Glutamatergic neuron (in vitro differentiated cells): ENCODE results near the gene PSMB7. TPM values are rescaled to one million over a fixed set of nuclear protein-coding genes. Genes with fewer than 3 reads are reported as not detected.

Experiments used
- DNase-seq: peaks from one replicate; pipeline ENCODE4 v3.0.0; 2022
- H3K27ac Mint-ChIP-seq: one replicate; pipeline ENCODE4 v1.8.0; 2020; ENCODE audit warnings: mild to moderate bottlenecking, mixed read lengths, inconsistent platforms; ENCODE audit not compliant: unreplicated experiment
- H3K27me3 Mint-ChIP-seq: one replicate; pipeline ENCODE4 v1.8.0; 2020; ENCODE audit warnings: mild to moderate bottlenecking, moderate library complexity, mixed read lengths, inconsistent platforms; ENCODE audit not compliant: unreplicated experiment
- H3K36me3 Mint-ChIP-seq: one replicate; pipeline ENCODE4 v1.8.0; 2020; ENCODE audit warnings: mild to moderate bottlenecking, mixed read lengths, inconsistent platforms; ENCODE audit not compliant: unreplicated experiment
- H3K4me1 Mint-ChIP-seq: one replicate; pipeline ENCODE4 v1.8.0; 2020; ENCODE audit warnings: mild to moderate bottlenecking, low read depth, mixed read lengths, inconsistent platforms; ENCODE audit not compliant: unreplicated experiment
- H3K4me3 Mint-ChIP-seq: one replicate; pipeline ENCODE4 v1.8.0; 2020; ENCODE audit warnings: mild to moderate bottlenecking, mixed read lengths, inconsistent platforms; ENCODE audit not compliant: unreplicated experiment
- H3K9me3 Mint-ChIP-seq: one replicate; pipeline ENCODE4 v1.8.0; 2020; ENCODE audit warnings: mild to moderate bottlenecking, moderate library complexity, mixed read lengths, inconsistent platforms; ENCODE audit not compliant: unreplicated experiment
- total RNA-seq: library from RNA; stranded (reverse); fragmentation: NEBNext Ultra II Directional; extraction: Animal tissue kit (Norgen Biotek cat#: 25700); gene quantifications from one replicate; pipeline ENCODE4 v1.2.1, GENCODE V29; 2021; ENCODE audit not compliant: unreplicated experiment
- TF ChIP-seq, protein P1 (sequence below): fragments of 200-600 bp; sonication (generic); IDR thresholded peaks from one replicate; pipeline ENCODE4 v1.5.0; 2021; ENCODE audit not compliant: partially characterized antibody, unreplicated experiment

PSMB7 gene
- total RNA-seq, 1 donor from 2014 or later: 185 TPM

DNA sequence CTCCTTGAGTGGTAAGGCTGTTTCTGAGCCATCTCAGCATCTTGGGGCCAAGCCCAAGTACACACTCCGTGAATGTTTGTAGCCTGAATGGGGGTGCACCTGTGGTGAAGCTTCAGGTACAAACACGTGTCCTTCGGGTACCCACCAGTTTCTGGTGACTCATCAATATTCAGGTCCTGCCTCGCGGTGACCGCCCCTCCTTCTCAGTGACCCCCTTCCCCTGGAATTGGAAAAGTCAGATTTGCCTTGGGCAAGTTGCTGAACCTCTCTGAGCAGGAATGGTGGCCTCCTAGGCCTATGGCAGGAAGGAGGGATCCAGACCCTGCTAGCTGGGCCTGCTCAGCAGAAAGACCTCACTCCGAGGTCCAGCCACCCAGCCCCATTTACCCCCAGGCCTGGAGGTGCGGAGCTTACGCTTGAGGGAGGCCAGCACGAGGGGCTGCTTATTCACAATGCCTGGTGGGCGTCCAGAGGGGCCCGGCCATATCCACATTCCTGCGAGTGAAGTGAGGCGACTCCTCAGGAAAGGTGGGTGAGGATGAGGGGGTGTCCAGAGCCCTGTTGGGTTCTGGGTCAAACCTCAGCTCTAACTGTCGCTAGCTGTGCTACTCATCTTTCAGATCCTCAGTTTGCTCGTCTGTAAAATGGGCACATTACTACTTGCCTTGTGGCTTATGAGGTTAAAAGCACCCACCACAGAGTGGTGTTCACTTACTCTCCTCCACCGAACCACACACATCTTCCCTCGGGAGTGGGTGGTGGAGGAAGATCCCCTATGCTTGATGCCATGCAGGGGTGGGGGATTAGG, 42.0 kb upstream of the PSMB7 start:
- DNase-seq: no peak
- no peak overlapping the region for H3K4me3 Mint-ChIP-seq
- H3K27me3 Mint-ChIP-seq: no peaks in the 10 kb centered on the region
- TF ChIP-seq, protein P1, sequence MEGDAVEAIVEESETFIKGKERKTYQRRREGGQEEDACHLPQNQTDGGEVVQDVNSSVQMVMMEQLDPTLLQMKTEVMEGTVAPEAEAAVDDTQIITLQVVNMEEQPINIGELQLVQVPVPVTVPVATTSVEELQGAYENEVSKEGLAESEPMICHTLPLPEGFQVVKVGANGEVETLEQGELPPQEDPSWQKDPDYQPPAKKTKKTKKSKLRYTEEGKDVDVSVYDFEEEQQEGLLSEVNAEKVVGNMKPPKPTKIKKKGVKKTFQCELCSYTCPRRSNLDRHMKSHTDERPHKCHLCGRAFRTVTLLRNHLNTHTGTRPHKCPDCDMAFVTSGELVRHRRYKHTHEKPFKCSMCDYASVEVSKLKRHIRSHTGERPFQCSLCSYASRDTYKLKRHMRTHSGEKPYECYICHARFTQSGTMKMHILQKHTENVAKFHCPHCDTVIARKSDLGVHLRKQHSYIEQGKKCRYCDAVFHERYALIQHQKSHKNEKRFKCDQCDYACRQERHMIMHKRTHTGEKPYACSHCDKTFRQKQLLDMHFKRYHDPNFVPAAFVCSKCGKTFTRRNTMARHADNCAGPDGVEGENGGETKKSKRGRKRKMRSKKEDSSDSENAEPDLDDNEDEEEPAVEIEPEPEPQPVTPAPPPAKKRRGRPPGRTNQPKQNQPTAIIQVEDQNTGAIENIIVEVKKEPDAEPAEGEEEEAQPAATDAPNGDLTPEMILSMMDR: no peak
- H3K9me3 Mint-ChIP-seq: peaks cover 2% of the 10 kb centered on the region
- peaks cover 7% of the 10 kb centered on the region for H3K36me3 Mint-ChIP-seq
- peaks cover 2% of the 10 kb centered on the region for H3K4me1 Mint-ChIP-seq
- no peak overlapping the region for H3K27ac Mint-ChIP-seq

DNA sequence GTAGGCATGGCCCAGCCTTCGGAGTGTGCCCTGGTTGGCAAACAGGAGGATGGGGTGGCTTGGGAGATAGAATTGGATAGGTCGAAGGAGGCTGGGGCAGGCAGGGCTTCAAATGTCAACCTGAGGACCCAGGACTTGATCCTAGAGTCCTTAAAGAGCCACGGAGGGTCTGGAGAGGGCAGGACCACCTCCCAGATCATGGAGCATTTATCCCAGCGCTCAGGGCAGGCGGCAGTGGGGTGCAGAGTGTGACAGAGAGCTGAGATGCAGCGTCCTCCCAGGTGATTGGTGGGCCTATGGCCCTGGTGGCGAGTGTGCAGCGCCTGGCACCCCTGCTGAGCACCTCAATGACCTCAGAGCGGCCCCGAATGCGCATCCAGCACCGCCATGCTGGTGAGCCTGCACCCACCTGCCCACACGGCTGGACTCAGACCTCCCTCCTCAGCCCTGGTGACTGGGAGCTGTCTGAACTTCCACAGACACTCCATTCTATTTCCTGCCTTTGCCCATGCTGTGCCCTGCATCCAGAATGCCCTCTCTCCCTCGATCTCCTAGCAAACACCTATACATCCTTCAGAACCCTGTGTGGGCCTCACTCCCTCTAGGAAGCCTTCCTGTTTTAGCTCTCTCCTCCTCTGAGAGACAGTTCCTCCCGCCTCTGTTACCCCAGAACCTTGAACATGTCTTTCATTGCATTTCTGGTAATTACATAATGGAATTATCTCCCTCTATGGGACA, 41.3 kb upstream of the PSMB7 start:
- Mint-ChIP-seq H3K27me3 (peaks cover 3% of the 10 kb centered on the region), H3K36me3 (peaks cover 7% of the 10 kb centered on the region), H3K4me1 (peaks cover 2% of the 10 kb centered on the region)

DNA sequence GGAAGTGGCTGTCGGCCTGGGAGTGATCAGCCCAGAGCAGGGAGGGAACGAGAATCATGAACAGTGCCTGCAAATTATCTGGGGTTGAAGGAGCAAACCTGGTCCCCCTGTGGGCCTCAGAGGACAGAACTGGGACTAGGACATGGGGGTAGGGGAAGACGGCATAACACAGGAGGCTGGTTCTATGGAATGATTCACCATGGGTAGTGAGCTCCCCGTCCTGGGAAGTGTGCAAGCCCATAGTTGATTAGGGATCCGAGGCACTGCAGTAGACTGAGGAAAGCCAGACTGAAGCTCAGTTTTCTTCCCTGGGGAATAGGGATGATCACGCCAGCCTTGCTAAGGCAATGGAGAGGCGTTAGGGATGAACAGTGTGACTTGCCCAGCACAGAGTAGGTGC, 40.6 kb upstream of the PSMB7 start:
- Mint-ChIP-seq H3K27ac (peak overlapping the region; percentile 28), H3K4me3 (no peak overlapping the region), H3K27me3 (peaks cover 6% of the 10 kb centered on the region), H3K36me3 (peaks cover 6% of the 10 kb centered on the region), H3K9me3 (peaks cover 2% of the 10 kb centered on the region), H3K4me1 (peaks cover 2% of the 10 kb centered on the region)
- TF ChIP-seq, protein P1: no peak
- peak; percentile 1 for DNase-seq

More for the DNA sequence above, 41.3 kb upstream of the PSMB7 start:
- H3K4me3 Mint-ChIP-seq: no peak overlapping the region
- no peak overlapping the region for H3K27ac Mint-ChIP-seq
- no peak for DNase-seq
- TF ChIP-seq, protein P1: no peak
- peaks cover 2% of the 10 kb centered on the region for H3K9me3 Mint-ChIP-seq

DNA sequence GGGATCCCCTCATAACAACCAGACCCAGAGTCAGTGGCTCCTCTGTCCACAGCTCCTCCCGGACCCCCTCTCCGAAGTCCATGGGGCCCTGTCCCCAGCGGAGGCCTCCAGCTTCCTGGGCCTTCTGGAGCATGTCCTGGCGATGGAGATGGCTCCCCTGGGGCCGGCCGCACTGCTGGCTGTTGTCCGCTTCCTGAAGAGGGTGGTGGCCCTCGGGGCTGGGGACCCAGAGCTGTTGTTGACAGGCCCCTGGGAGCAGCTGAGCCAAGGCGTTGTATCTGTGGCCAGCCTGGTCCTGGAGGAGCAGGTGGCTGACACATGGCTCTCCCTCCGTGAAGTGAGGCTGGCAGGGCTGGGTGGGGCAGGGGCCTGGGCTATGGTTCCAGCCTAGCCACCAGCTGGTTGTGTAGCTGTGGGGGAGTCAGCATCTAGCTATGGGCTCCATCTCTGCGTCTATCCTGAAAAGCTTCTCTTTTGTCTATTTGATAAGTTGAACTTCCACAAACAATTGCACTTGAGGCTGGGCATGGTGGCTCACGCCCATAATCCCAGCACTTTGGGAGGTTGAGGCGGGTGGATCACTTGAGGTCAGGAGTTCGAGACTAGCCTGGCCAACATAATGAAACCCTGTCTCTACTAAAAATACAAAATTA, 39.7 kb upstream of the PSMB7 start:
- H3K36me3 Mint-ChIP-seq: no peaks in the 10 kb centered on the region
- no peak overlapping the region for H3K27ac Mint-ChIP-seq
- no peak for DNase-seq
- peaks cover 2% of the 10 kb centered on the region for H3K4me1 Mint-ChIP-seq
- H3K27me3 Mint-ChIP-seq: peaks cover 7% of the 10 kb centered on the region
- peaks cover 2% of the 10 kb centered on the region for H3K9me3 Mint-ChIP-seq
- no peak overlapping the region for H3K4me3 Mint-ChIP-seq
- TF ChIP-seq, protein P1: no peak
